ENCODE data around the gene TASP1.

TASP1 gene

DNA sequence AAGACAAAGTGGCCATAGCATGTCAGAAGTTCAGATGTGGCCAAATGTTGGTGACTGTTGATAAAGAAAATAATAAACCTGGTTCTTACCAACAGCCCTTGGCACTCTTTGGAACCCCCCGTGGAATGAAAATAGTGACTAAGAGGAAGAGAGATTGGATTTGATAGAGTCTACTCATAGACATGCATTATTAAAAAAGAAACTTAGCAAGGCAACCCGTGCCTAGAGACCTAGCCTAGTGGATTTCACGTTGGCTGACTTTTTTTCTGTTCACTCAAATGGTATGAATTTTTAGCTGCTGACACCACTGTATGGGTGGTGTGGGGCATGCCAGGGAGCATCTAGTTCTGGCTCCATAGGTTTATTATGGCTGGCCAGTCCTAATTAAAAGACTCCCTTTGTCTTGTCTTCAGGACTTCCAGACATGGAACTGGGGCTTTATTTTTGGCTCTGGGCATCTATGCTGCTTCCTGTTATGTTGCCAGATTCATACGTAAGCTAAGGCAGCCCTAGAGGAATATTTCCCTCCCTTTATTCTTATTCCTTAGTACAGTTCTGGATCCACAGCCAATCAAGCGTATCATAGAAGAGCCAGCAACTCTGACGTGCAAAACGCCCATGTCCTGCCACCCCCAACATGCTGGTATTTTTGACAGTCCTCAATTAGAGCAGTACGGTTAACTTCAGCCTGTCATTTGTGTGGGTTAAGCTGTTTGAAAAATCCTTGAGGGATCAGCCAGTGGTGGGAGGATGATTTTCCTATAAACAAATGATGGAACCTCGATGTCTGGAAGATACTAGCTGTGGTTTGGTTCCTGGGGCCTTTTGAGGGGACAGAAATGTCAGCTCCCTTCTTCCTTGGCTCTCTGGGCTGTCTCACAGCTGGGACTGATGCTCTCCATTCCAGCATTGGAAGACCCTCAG is 290.2 kb downstream of the TASP1 start:
- DNase-seq (ENCODE audit: low spot score), result peak; percentile 74

- DNase-seq (ENCODE audit: low spot score), result no peak
Observed at GRCh38 chr20:13344671-13345070, 294.1 kb downstream of the TASP1 start.

DNA sequence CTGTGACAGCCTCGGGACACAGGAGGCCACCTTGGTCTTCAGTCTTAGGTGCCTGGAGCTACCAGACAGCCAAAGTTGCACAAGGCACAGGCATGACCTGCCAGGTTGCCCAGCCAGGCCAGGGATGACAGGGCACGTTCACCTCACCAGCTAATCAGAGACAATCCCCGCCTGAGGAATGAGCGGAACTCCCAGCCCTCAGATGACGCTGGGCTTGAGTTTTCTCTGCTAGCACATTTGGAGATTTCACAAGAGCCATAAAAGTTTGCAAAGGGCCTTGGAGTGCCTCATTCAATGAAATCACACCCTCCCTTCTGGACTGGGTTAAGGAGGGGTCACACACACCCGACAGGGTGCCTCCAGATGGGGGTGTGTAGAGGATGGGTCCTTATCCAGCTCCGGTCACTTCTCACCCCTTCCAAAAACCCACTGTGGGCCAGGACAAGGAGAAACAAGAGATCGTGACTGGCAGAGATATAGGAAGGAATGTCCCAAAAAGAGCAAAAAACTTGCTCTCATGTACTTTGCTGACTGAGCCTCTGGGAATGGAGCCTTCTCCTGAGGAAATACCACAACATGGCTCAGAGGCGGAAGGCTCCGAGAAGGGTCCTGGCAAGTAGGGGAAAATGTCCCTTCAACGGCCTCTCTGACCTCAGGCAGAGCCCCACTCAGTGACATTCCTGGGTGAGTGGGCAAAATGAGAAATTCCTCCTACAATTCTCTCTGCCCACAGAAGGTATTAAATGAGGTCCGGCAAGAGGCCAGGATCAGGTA is 296.1 kb downstream of the TASP1 start:
- no peak for DNase-seq (ENCODE audit: low spot score)

DNA sequence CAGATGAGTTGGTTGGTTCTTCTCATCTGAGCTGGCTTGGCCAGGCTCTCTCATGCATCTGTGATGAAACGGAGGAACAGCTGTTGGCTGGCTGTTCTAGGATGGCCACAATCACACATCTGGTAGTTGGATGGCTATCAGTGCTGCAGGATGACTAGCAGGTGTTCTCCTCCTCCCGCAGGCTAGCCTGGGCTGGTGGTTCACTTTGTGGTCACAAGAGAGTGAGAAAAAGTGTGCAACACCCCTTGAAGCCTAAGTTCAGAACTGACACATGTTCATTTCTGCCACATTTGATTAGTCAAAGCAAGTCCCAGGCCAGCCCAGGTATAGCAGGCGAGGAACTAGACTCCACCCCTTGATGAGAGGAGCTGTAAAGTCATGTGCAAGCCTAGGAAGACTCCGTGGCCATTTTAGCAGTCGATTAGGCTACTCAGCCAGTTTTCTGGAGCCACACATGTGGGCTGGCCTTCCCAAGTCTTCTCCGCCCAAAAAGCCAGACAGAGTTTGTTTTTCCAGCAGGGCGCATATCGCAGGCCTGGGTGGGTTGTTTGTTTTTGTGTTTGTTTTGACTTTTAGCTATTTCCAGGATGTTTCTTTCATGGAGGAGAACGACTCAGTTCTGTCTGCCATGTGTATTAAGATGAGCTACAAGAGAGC is 296.9 kb downstream of the TASP1 start:
- no peak for DNase-seq (ENCODE audit: low spot score)

GRCh38 chr20:13340088-13340487 is 298.6 kb downstream of the TASP1 start:
- no peak for DNase-seq (ENCODE audit: low spot score)

All from COLO829 (cell line).